GM19463 (cell line): ENCODE data around the gene GALT.
"Not testable (repeated sequence)": the region's sequence is repeated elsewhere in the genome, so short reads cannot be mapped to it uniquely, and the experiment has no call there.

Experiments used
- ATAC-seq: cut with Tn5 transposase; IDR thresholded peaks from one replicate; pipeline ENCODE4 v1.9.1; 2021; ENCODE audit warnings: mild to moderate bottlenecking, moderate library complexity; ENCODE audit not compliant: unreplicated experiment

Gene GALT

GRCh38 chr9:34625186-34625486 lies 21.3 kb upstream of the GALT start:
- ATAC-seq, result no peak

GRCh38 chr9:34627716-34628655 lies 18.5 kb upstream of the GALT start:
- ATAC-seq, result no peak

GRCh38 chr9:34628656-34629490 lies 17.6 kb upstream of the GALT start, which contains the start of gene ARID3C:
Gene ARID3C, minus strand, starts transcription at chr9:34629066. Its CDS starts 1,052 bp downstream, at chr9:34628014.
- ATAC-seq, result no peak

GRCh38 chr9:34629491-34629808 lies 17.0 kb upstream of the GALT start:
- no peak for ATAC-seq

- no peak for ATAC-seq
These were observed 15.9 kb upstream of the GALT start for GRCh38 chr9:34630402-34631154.

- ATAC-seq, result no peak
These were observed 13.3 kb upstream of the GALT start for GRCh38 chr9:34633166-34633565.

GRCh38 chr9:34633851-34634550 lies 12.5 kb upstream of the GALT start:
- ATAC-seq, result peak; percentile 28

- no peak for ATAC-seq
These were observed 11.8 kb upstream of the GALT start for GRCh38 chr9:34634551-34635248.

GRCh38 chr9:34635556-34635955 lies 10.9 kb upstream of the GALT start:
- no peak for ATAC-seq

- ATAC-seq, result no peak
These were observed 9.6 kb upstream of the GALT start for GRCh38 chr9:34636791-34637355.

GRCh38 chr9:34637356-34638137 lies 8.9 kb upstream of the GALT start, which contains the start of gene SIGMAR1:
Gene SIGMAR1, minus strand, starts transcription at chr9:34637787. Its CDS starts 90 bp downstream, at chr9:34637697.
- peak; percentile 86 for ATAC-seq

GRCh38 chr9:34638138-34638445 lies 8.4 kb upstream of the GALT start:
- no peak for ATAC-seq

GRCh38 chr9:34639322-34639721 lies 7.2 kb upstream of the GALT start:
- not testable (repeated sequence) for ATAC-seq

GRCh38 chr9:34642679-34643078 lies 3.8 kb upstream of the GALT start:
- ATAC-seq, result no peak

- ATAC-seq, result no peak
These were observed 1.6 kb upstream of the GALT start for GRCh38 chr9:34644766-34645314.

GRCh38 chr9:34647084-34647403 lies 569 bp downstream of the GALT start:
- no peak for ATAC-seq

- no peak for ATAC-seq
These were observed 1.2 kb downstream of the GALT start for GRCh38 chr9:34647651-34648050.

- no peak for ATAC-seq
These were observed 2.2 kb downstream of the GALT start for GRCh38 chr9:34648673-34649072.

GRCh38 chr9:34650816-34651215 lies 4.3 kb downstream of the GALT start:
- no peak for ATAC-seq
